ENCODE measurements around the gene DDAH1.

GRCh38 chr1:85411567-85412305 is 53.2 kb downstream of the DDAH1 start:
- TF ChIP-seq CTCF (conservative IDR thresholded peaks at IDR 0.05; ENCODE audit: low read length) (no peak), EZH2phosphoT487 (IDR thresholded peaks at IDR 0.05; ENCODE audit: borderline replicate concordance) (no peak)
